GM18508 (cell line): ENCODE data around the gene JAZF1.
"Not testable (repeated sequence)": the region's sequence is repeated elsewhere in the genome, so short reads cannot be mapped to it uniquely, and the experiment has no call there.

Experiments
- ATAC-seq: cut with Tn5 transposase; IDR thresholded peaks from one replicate; pipeline ENCODE4 v1.9.1; 2021; ENCODE audit warnings: moderate number of reproducible peaks; ENCODE audit not compliant: insufficient read depth, unreplicated experiment

The JAZF1 gene

GRCh38 chr7:28020302-28020940 lies 160.2 kb downstream of the JAZF1 start:
- ATAC-seq = no peak

DNA sequence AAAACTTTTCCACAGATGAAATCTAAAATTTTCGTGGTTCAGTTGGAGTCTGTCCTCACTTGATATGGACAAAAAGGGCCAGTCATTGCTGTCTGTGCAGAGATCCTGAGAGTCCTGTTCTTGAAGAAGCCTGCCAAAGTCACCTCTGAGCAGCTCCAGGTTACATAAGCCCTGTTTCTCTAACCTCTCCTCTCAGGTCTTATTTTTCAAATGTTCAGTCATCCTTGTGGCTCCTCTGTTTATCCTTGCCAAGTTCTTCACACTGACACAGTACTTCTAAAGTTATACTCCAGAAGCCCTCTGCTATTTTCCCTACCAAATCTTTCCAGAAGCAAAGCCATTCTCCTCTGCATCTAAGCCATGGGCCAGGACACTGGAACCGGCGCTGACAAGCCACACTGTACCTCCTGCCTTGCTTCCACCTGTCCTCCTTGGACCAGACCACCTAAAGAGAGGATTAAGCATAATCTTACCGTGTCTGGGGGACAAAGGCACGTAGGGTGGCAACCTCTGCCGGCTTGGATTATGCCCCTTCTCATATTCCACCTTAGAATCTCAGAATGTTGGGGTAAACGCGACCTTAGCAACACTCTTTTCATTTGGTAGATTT lies 161.6 kb downstream of the JAZF1 start:
- no peak for ATAC-seq

GRCh38 chr7:28018446-28018845 lies 162.1 kb downstream of the JAZF1 start:
- no peak for ATAC-seq

GRCh38 chr7:28018020-28018419 lies 162.6 kb downstream of the JAZF1 start:
- ATAC-seq = no peak

GRCh38 chr7:28017372-28017771 lies 163.2 kb downstream of the JAZF1 start:
- ATAC-seq = no peak

GRCh38 chr7:28016297-28016696 lies 164.3 kb downstream of the JAZF1 start:
- no peak for ATAC-seq

GRCh38 chr7:28015169-28015568 lies 165.4 kb downstream of the JAZF1 start:
- no peak for ATAC-seq

- not testable (repeated sequence) for ATAC-seq
Measured at GRCh38 chr7:28014340-28014739, 166.3 kb downstream of the JAZF1 start.

DNA sequence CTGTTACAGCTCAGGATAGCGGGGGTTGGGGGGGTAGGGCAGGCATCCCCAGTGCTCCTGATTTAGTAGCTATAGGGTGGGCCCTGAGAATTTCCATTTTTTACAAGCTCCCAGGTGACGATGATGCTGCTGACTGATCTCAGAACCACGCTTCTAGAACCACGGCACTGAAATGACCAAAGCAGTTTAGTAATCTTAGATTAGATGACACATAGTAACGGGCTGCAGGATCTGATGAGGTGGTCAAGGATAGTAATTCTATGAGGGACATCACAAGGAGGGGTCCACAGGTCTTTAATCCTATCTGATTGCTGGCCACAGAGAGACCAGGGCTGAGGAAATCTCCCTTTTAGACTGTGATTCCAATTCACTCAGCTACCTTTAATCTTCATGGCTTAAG lies 167.2 kb downstream of the JAZF1 start:
- ATAC-seq = no peak

DNA sequence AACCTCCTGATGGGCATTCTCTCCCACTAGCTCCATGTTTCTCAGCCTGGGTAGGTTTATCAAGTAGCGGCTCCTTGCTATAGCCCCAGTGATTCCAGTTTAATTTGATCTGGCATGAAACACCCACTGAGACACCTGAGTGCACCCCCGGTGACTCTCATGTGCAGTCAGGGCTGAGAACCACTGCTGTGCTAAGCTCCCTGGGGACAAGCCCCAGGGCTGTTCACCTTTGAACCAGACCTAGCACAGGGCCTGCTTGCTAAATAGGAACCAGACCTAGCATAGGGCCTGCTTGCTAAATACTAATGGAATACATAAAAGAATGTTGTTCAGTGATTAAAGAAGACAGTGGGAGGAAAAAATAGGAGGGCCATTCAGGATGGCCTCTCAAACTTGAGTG lies 167.6 kb downstream of the JAZF1 start:
- ATAC-seq = no peak

DNA sequence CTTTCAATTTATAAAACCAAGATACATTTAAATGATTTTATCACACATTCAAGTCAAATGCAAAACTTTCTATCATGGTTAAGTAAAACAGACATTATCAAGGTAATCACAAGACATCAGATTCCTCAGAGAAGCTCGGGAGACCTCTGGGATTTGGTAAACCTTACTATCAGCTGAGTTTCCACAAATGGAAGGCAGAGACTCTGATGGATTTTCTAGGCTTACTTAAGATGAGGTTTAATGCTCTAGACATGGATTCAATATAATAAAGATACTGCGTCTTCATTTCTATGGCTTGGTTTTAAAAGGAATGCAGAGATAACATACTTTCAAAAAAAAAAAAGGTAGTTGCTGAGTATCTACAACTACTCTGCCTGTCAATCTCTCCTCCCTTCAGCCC lies 171.7 kb downstream of the JAZF1 start:
- no peak for ATAC-seq

DNA sequence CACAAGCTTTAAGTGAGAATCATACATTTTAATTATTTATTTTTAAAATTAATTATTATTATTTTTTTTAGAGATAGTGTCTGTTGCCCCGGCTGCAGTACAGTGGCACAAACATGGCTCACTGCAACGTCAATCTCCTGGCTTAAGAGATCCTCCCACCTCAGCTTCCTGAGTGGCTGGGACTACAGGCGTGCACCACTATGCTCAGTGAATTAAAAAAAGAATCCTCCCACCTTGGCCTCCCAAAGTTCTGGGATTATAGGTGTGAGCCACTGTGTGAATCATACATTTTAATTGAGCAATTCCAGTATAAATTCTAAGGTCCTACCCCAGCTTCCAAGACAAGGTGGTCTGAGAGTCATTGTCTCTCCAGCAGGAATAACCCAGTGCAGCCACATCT lies 172.4 kb downstream of the JAZF1 start:
- ATAC-seq = no peak

GRCh38 chr7:28006491-28006890 lies 174.1 kb downstream of the JAZF1 start:
- ATAC-seq = no peak

GRCh38 chr7:28005847-28006231 lies 174.8 kb downstream of the JAZF1 start:
- no peak for ATAC-seq

GRCh38 chr7:28005075-28005846 lies 175.3 kb downstream of the JAZF1 start:
- ATAC-seq = no peak

DNA sequence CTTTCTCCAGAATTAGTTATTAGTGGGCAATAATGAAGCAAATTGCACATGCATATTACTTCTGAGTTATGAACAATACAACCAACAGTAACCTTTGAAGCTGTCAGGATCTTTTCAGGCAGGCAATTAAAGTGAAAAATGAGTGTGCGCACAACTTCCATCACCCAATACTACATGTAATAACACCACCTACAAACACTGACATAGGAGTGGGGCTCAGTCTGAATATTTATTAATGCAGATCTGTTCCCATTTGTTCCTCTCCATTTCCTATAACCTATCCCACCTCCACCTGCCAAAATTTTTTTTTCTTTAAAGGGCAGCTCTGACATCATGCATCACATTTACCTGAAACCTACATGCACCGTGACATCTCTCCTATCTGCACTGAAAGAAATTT lies 177.2 kb downstream of the JAZF1 start:
- ATAC-seq = no peak

DNA sequence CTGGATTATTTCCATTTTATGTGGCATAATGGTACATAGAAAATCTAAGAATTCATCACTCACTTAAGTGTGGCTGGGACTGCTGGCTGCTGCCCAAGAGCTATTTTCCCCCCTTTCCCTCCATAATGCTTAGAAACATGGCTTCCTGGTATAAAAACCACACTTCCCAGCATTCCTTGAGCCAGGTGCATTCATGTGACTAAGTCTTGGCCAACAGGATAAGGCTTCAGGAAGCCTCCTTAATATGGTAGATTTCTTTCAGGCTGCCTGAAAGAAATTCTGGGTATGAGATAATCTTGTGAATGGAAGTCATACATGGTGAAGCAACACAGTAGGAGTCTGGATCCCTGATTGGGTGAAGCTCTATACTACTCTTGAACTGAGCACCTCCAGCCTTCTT lies 178.0 kb downstream of the JAZF1 start:
- ATAC-seq = no peak

- ATAC-seq = no peak
Measured at GRCh38 chr7:28001896-28002295, 178.7 kb downstream of the JAZF1 start.

GRCh38 chr7:27999829-28000228 lies 180.8 kb downstream of the JAZF1 start:
- no peak for ATAC-seq

DNA sequence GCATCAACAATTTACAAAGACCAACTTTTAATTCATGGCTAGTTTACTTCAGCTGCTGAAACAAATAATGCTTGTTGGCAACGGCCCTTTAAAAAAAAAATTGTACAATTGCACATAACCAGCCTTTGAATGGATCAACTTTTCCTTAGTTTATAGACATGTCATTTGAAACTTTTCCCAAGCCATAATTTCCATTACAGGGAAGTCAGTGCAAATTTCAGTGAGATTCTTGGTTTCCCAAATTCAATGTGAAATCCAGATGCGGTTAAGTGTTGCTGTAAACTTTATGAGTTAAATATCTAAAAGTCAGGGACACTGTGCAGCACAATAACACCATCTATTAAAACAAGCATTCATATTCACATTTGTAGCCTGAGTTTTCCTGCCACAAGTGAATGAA lies 182.2 kb downstream of the JAZF1 start:
- ATAC-seq = no peak

- no peak for ATAC-seq
Measured at GRCh38 chr7:27997188-27997707, 183.3 kb downstream of the JAZF1 start.
